PFSK-1 (cell line): Measurements from ENCODE around the gene EGLN3.

ENCODE experiments used
- FOXP2 ChIP-seq: optimal IDR thresholded peaks from 2 replicates; pipeline ENCODE3; 2011; ENCODE audit warnings: borderline replicate concordance, control low read depth, inconsistent platforms; ENCODE audit not compliant: insufficient read depth; ENCODE audit errors: extremely low read length, extremely low read depth
- POLR2AphosphoS5 ChIP-seq: IDR thresholded peaks from 2 replicates; pipeline ENCODE4 v1.6.1; 2012; ENCODE audit warnings: low read depth, mild to moderate bottlenecking, control low read depth, low read length, moderate library complexity
- TAF1 ChIP-seq: IDR thresholded peaks from 2 replicates; pipeline ENCODE4 v1.6.1; 2012; ENCODE audit warnings: low read length, control low read depth, borderline replicate concordance; ENCODE audit not compliant: insufficient read depth

DNA sequence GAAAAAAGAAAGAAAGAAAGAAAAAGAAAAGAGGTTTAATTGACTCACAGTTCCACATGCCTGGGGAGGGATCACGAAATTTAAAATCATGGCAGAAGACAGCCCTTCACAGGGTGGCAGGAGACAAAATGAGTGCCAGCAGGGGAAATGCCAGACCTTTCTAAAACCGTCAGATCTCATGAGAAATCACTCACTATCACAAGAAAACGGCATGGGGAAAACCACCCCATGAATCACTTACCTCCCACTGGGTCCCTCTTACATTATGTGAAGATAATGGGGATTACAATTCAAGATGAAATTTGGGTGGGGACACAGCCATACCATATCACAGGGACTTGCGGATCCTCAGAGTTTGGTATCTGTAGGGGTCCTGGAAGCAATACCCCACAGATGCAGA is 16.3 kb upstream of the EGLN3 start:
- TF ChIP-seq POLR2AphosphoS5 (no peak), TAF1 (no peak), FOXP2 (no peak)
